ENCODE results near the gene SPOCD1. TPM values are rescaled to one million over a fixed set of nuclear protein-coding genes. Genes with fewer than 3 reads are reported as not detected.

Gene SPOCD1
- total RNA-seq, 2 experiments from 2014 or later, result 0.60 to 1.0 TPM

DNA sequence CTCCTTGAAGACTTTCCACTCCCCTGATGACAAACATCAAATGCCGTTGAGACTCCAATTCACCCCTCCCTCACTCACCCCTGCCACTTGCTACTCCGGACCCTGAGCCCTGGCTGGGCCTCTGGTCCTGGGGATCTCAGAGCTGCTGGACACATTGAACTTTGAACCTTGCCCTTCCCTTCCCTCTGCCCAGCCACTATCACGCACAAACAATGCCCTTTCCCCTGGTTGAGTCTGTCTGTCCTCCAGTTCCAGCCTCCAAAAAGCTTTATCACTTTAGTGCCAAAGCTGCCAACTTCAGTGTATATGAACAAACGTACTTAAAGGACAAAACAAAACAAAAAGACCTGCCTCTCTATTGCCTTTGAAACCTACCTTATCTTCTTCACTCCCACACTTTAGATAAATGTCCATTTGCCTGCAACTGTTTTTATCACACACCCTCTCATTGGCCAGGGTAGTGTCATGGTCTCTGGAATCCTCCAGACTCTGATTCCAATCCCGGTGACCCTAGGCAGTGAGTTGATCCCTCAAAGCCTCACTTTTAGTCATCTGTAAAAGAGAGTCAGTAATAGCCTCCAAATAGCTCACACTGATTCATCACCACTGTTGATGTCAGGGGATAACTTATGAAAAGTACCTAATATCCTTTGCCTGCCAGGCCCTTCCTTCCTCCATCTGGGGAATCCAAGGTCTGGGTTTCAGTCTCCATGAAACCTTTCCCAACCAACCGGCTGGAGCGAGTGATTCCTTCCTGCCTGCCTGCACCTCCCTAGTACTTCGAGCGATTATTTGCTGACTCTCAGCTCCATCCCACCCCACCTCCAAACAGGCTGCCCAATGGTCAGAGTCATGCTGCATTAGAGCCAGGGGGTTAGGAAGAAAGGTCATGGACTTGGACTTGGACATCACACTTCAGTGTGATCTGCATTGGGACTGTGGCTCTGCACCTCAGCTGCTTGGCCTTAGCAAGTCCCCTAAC is 15.9 kb upstream of the SPOCD1 start:
- Histone ChIP-seq H3K9me2 (ENCODE audit: insufficient read depth, low read length) (no peaks in the 10 kb centered on the region), H3K4me3 (ENCODE audit: low read depth, low read length, poor library complexity, severe bottlenecking) (no peak overlapping the region), H2AFZ (ENCODE audit: low read length) (no peak overlapping the region), H3K4me2 (ENCODE audit: low read length) (no peak overlapping the region), H3K36me3 (ENCODE audit: insufficient read depth, low read length) (no peaks in the 10 kb centered on the region), H3K9me3 (ENCODE audit: low read length) (no peaks in the 10 kb centered on the region), H3K27ac (ENCODE audit: low read depth, low read length, poor library complexity, severe bottlenecking) (no peak overlapping the region), H4K20me1 (ENCODE audit: insufficient read depth, low read length) (no peaks in the 10 kb centered on the region), H3K79me2 (ENCODE audit: insufficient read depth, low read depth, low read length) (no peaks in the 10 kb centered on the region), H3K4me1 (ENCODE audit: insufficient read depth, low read length, poor library complexity, severe bottlenecking) (peaks cover 44% of the 10 kb centered on the region)
- TF ChIP-seq, protein P1, sequence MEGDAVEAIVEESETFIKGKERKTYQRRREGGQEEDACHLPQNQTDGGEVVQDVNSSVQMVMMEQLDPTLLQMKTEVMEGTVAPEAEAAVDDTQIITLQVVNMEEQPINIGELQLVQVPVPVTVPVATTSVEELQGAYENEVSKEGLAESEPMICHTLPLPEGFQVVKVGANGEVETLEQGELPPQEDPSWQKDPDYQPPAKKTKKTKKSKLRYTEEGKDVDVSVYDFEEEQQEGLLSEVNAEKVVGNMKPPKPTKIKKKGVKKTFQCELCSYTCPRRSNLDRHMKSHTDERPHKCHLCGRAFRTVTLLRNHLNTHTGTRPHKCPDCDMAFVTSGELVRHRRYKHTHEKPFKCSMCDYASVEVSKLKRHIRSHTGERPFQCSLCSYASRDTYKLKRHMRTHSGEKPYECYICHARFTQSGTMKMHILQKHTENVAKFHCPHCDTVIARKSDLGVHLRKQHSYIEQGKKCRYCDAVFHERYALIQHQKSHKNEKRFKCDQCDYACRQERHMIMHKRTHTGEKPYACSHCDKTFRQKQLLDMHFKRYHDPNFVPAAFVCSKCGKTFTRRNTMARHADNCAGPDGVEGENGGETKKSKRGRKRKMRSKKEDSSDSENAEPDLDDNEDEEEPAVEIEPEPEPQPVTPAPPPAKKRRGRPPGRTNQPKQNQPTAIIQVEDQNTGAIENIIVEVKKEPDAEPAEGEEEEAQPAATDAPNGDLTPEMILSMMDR (conservative IDR thresholded peaks at IDR 0.05; ENCODE audit: low read length), result no peak
- no peak for TF ChIP-seq EZH2phosphoT487 (IDR thresholded peaks at IDR 0.05; ENCODE audit: borderline replicate concordance, low read depth, low read length)
- CTCF ChIA-PET (ENCODE audit: unreplicated experiment), result no interaction called here
- DNase-seq (ENCODE audit: low spot score), result no peak
- POLR2A ChIA-PET, result interaction anchor here (0.5 to 0.6 kb wide), 4 partner anchors 10 to 226 kb away, joined by 3 to 5 read pairs (median 3); no protein-coding TSS in a partner anchor
- intact Hi-C loops (cut with micrococcal nuclease; ENCODE audit: unreplicated experiment), result no loop called here
- no TSS peak for BruUV-seq (replicated peaks)

DNA sequence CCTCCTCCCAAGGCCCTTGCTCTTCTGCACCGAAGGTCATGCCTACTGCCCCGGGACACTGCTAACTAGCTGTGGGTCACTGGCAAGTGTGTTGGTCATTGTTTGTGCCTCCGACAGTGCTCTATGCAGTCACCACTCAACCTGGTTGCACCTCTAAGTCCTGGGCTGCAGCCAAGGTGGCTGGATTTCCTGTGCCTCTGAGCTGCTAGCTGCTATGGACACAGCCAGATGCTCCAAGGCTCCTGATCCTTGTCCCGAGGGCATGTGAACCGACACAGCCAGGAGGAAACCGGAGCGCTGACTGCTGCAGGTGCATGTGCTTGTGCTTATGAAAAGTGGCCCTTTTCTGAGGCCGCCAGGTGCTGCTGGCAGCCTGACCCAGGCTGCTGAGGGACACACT is 14.7 kb upstream of the SPOCD1 start:
- no peak overlapping the region for H3K27ac ChIP-seq (ENCODE audit: low read depth, low read length, poor library complexity, severe bottlenecking)
- H3K4me2 ChIP-seq (ENCODE audit: low read length), result no peak overlapping the region
- no peaks in the 10 kb centered on the region for H3K36me3 ChIP-seq (ENCODE audit: insufficient read depth, low read length)
- no peak overlapping the region for H2AFZ ChIP-seq (ENCODE audit: low read length)
- CTCF ChIA-PET (ENCODE audit: unreplicated experiment), result no interaction called here
- no peak overlapping the region for H3K4me3 ChIP-seq (ENCODE audit: low read depth, low read length, poor library complexity, severe bottlenecking)
- no TSS peak for BruUV-seq (replicated peaks)
- DNase-seq (ENCODE audit: low spot score), result no peak
- no peak for TF ChIP-seq EZH2phosphoT487 (IDR thresholded peaks at IDR 0.05; ENCODE audit: borderline replicate concordance, low read depth, low read length)
- TF ChIP-seq, protein P1 (conservative IDR thresholded peaks at IDR 0.05; ENCODE audit: low read length), result no peak
- H3K9me2 ChIP-seq (ENCODE audit: insufficient read depth, low read length), result no peaks in the 10 kb centered on the region
- H3K9me3 ChIP-seq (ENCODE audit: low read length), result no peaks in the 10 kb centered on the region
- POLR2A ChIA-PET, result no interaction called here
- H3K4me1 ChIP-seq (ENCODE audit: insufficient read depth, low read length, poor library complexity, severe bottlenecking), result peaks cover 54% of the 10 kb centered on the region
- intact Hi-C loops (cut with micrococcal nuclease; ENCODE audit: unreplicated experiment), result no loop called here
- H3K79me2 ChIP-seq (ENCODE audit: insufficient read depth, low read depth, low read length), result no peaks in the 10 kb centered on the region
- no peaks in the 10 kb centered on the region for H4K20me1 ChIP-seq (ENCODE audit: insufficient read depth, low read length)

- DNase-seq (ENCODE audit: low spot score), result no peak
- TF ChIP-seq, protein P1 (conservative IDR thresholded peaks at IDR 0.05; ENCODE audit: low read length), result no peak
- TF ChIP-seq EZH2phosphoT487 (IDR thresholded peaks at IDR 0.05; ENCODE audit: borderline replicate concordance, low read depth, low read length), result no peak
- no peak overlapping the region for H3K4me2 ChIP-seq (ENCODE audit: low read length)
- no peak overlapping the region for H2AFZ ChIP-seq (ENCODE audit: low read length)
- H3K27ac ChIP-seq (ENCODE audit: low read depth, low read length, poor library complexity, severe bottlenecking), result no peak overlapping the region
- H3K4me1 ChIP-seq (ENCODE audit: insufficient read depth, low read length, poor library complexity, severe bottlenecking), result peaks cover 54% of the 10 kb centered on the region
- no peak overlapping the region for H3K4me3 ChIP-seq (ENCODE audit: low read depth, low read length, poor library complexity, severe bottlenecking)
- no peaks in the 10 kb centered on the region for H3K9me2 ChIP-seq (ENCODE audit: insufficient read depth, low read length)
- no peaks in the 10 kb centered on the region for H3K79me2 ChIP-seq (ENCODE audit: insufficient read depth, low read depth, low read length)
- POLR2A ChIA-PET, result no interaction called here
- CTCF ChIA-PET (ENCODE audit: unreplicated experiment), result interaction anchor here (0.6 kb wide), 1 partner anchor 105 kb away, joined by 3 read pairs; no protein-coding TSS in a partner anchor
- H3K36me3 ChIP-seq (ENCODE audit: insufficient read depth, low read length), result no peaks in the 10 kb centered on the region
- H4K20me1 ChIP-seq (ENCODE audit: insufficient read depth, low read length), result no peaks in the 10 kb centered on the region
- intact Hi-C loops (cut with micrococcal nuclease; ENCODE audit: unreplicated experiment), result no loop called here
- no TSS peak for BruUV-seq (replicated peaks)
- no peaks in the 10 kb centered on the region for H3K9me3 ChIP-seq (ENCODE audit: low read length)
These were observed 14.2 kb upstream of the SPOCD1 start for GRCh38 chr1:31830065-31830464.
